Smooth muscle cell (in vitro differentiated cells): ENCODE measurements around the gene SMAP1. TPM values are rescaled to one million over a fixed set of nuclear protein-coding genes. Genes with fewer than 3 reads are reported as not detected.

ENCODE experiments used
- DNase-seq: peaks from one replicate; lab custom pipeline; 2025; ENCODE audit not compliant: unreplicated experiment; lab: John Stamatoyannopoulos, UW
- H2AFZ ChIP-seq: fragments of 200-600 bp; sonication (generic); 2 replicates; pipeline ENCODE4 v1.6.0; 2016; ENCODE audit warnings: antibody characterized with exemption, low read depth, mild to moderate bottlenecking
- H3F3A ChIP-seq: fragments of 200-600 bp; sonication (generic); 2 replicates; pipeline ENCODE4 v1.6.0; 2017; ENCODE audit warnings: antibody characterized with exemption, low read depth
- H3K27ac ChIP-seq: fragments of 200-600 bp; sonication (generic); 2 replicates; pipeline ENCODE4 v1.5.1; 2016; ENCODE audit warnings: low read depth, mild to moderate bottlenecking
- H3K27me3 ChIP-seq: fragments of 200-600 bp; sonication (generic); 2 replicates; pipeline ENCODE4 v1.6.1; 2016; ENCODE audit warnings: low read depth, mild to moderate bottlenecking
- H3K36me3 ChIP-seq: fragments of 200-600 bp; sonication (generic); 2 replicates; pipeline ENCODE4 v1.5.1; 2016; ENCODE audit warnings: low read depth
- H3K4me1 ChIP-seq: fragments of 200-600 bp; sonication (generic); 2 replicates; pipeline ENCODE4 v1.5.1; 2016; ENCODE audit warnings: low read depth
- H3K4me2 ChIP-seq: fragments of 200-600 bp; sonication (generic); 2 replicates; pipeline ENCODE4 v1.6.0; 2016; ENCODE audit warnings: mild to moderate bottlenecking
- H3K4me3 ChIP-seq: fragments of 200-600 bp; sonication (generic); 2 replicates; pipeline ENCODE4 v1.5.1; 2016; ENCODE audit warnings: mild to moderate bottlenecking
- H3K79me2 ChIP-seq: fragments of 200-600 bp; sonication (generic); 2 replicates; pipeline ENCODE4 v1.6.0; 2016; ENCODE audit warnings: low read depth, mild to moderate bottlenecking
- H3K9ac ChIP-seq: fragments of 200-600 bp; sonication (generic); 2 replicates; pipeline ENCODE4 v1.6.0; 2016; ENCODE audit warnings: low read depth
- H3K9me3 ChIP-seq: fragments of 200-600 bp; sonication (generic); replicated peaks from 2 replicates; pipeline ENCODE4 v1.5.1; 2016; ENCODE audit warnings: low read depth
- H4K20me1 ChIP-seq: fragments of 200-600 bp; sonication (generic); 2 replicates; pipeline ENCODE4 v1.6.0; 2016; ENCODE audit warnings: low read depth
- CTCF ChIP-seq: fragments of 200-600 bp; sonication (generic); IDR thresholded peaks from 2 replicates; pipeline ENCODE4 v1.5.1; 2017; ENCODE audit warnings: borderline replicate concordance, mild to moderate bottlenecking, antibody characterized with exemption; ENCODE audit not compliant: insufficient read depth, poor library complexity, severe bottlenecking
- WGBS: methylation state at CpG from one replicate; pipeline ENCODE4 v1.1.7; 2016; ENCODE audit warnings: low lambda C conversion rate; 5-methylcytosine and 5-hydroxymethylcytosine counted together
- polyA plus RNA-seq: library from polyadenylated mRNA; unstranded; fragments of >200 nt; fragmentation: Nextera tagmentation; extraction: Ambion mirVana; gene quantifications from 2 replicates; pipeline ENCODE4 v1.2.1, GENCODE V29; 2016
- total RNA-seq: library from RNA; depleted of rRNA; stranded (reverse); fragments of >200 nt; gene quantifications from 2 replicates; pipeline ENCODE4 v1.2.3, GENCODE V29; 2014

Gene SMAP1
- total RNA-seq, result 39.8 and 41.7 TPM in 2 replicates
- 21.7 and 22.7 TPM in 2 replicates for polyA plus RNA-seq

DNA sequence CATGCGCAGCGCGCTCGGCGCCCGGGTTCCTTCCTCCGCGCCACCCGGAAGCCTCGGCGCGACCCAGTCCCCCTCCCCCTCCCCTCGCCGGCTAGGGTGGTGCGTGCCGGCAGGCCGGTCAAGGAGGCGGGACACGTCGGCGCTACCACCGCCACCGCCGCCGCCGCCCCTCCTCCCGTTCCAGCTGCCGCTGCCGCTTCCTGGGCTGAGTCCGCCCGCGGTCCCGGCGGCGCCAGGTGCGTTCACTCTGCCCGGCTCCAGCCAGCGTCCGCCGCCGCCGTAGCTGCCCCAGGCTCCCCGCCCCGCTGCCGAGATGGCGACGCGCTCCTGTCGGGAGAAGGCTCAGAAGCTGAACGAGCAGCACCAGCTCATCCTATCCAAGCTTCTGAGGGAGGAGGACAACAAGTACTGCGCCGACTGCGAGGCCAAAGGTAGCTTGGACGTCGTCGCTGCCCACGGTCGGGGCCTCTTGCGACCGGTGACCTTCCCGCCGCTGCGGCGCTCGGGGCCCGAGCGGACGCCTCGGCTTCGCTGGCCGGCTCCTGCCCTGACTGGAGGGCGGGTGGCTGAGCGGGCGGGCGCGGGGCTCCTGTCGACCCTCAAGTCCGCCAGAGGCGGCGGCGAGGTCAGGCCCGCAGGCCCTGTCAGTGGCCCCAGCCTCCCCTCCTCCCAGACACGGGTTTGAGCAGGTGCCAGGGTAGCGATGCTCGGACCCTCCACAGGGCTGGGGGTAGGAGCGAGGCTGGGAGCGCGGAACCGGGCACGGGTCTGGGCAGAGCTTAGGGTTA is at the start of gene SMAP1:
Gene SMAP1 (plus strand): TSS at position 173 of the 788 bp plus-strand sequence. CDS start 141 bp downstream, at position 314.
- no peaks in the 10 kb centered on the region for H3K36me3 ChIP-seq
- under 1% methylated on average over 60 of the region's 90 CpGs for WGBS
- peak within 1 kb of the TSS; percentile 94 for H3K4me3 ChIP-seq
- H3K4me2 ChIP-seq, result peak within 1 kb of the TSS; percentile 96
- H3K9me3 ChIP-seq, result no peaks in the 10 kb centered on the region
- peaks cover 51% of the 10 kb centered on the region for H3K79me2 ChIP-seq
- peaks cover 40% of the 10 kb centered on the region for H4K20me1 ChIP-seq
- no peak for TF ChIP-seq CTCF
- peak; percentile 82 for DNase-seq
- H3K27me3 ChIP-seq, result no peaks in the 10 kb centered on the region
- H3K27ac ChIP-seq, result peak within 1 kb of the TSS; percentile 80
- peaks cover 22% of the 10 kb centered on the region for H3K4me1 ChIP-seq
- H3K9ac ChIP-seq, result peak within 1 kb of the TSS; percentile 81
- H2AFZ ChIP-seq, result peak within 1 kb of the TSS; percentile 98
- no peaks in the 10 kb centered on the region for H3F3A ChIP-seq

- no peak for TF ChIP-seq CTCF
- Histone ChIP-seq H3K4me3 (no peak overlapping the region), H4K20me1 (no peaks in the 10 kb centered on the region), H3K4me1 (no peaks in the 10 kb centered on the region), H3K36me3 (no peaks in the 10 kb centered on the region), H3K27me3 (no peaks in the 10 kb centered on the region), H3K9me3 (no peaks in the 10 kb centered on the region), H3K9ac (no peak overlapping the region), H3K27ac (no peak overlapping the region), H3F3A (no peaks in the 10 kb centered on the region), H2AFZ (no peak overlapping the region), H3K4me2 (no peak overlapping the region), H3K79me2 (no peaks in the 10 kb centered on the region)
- DNase-seq, result no peak
- 92% methylated on average over 1 of the region's 1 CpG for WGBS
Measured at GRCh38 chr6:70620746-70621145, 46.9 kb upstream of the SMAP1 start.

DNA sequence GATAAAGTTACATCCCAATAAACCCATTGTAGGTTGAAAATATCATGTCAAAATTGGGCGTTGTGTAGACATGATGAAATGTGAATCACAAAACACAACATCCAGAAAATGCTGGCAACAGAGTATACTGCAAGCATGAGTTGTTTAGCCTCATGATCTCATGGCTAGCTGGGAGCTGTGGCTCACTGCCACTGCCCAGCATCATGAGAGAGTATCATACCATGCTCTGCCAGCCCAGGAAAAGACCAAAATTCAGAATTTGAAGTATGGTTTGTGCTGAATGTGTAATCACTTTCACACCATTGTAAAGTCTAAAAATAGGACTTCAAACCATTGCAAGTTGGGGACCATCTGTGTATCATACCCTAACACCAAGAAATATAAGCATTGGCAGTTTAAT is 45.2 kb upstream of the SMAP1 start:
- H3K79me2 ChIP-seq, result no peaks in the 10 kb centered on the region
- no peak for DNase-seq
- H3K4me2 ChIP-seq, result no peak overlapping the region
- H3K9me3 ChIP-seq, result no peaks in the 10 kb centered on the region
- H3K9ac ChIP-seq, result no peak overlapping the region
- no peaks in the 10 kb centered on the region for H3K27me3 ChIP-seq
- no peak overlapping the region for H3K27ac ChIP-seq
- no peaks in the 10 kb centered on the region for H3K4me1 ChIP-seq
- no peaks in the 10 kb centered on the region for H4K20me1 ChIP-seq
- no peak for TF ChIP-seq CTCF
- H3F3A ChIP-seq, result no peaks in the 10 kb centered on the region
- 83% methylated on average over 1 of the region's 1 CpG for WGBS
- H3K36me3 ChIP-seq, result no peaks in the 10 kb centered on the region
- no peak overlapping the region for H2AFZ ChIP-seq
- H3K4me3 ChIP-seq, result no peak overlapping the region

DNA sequence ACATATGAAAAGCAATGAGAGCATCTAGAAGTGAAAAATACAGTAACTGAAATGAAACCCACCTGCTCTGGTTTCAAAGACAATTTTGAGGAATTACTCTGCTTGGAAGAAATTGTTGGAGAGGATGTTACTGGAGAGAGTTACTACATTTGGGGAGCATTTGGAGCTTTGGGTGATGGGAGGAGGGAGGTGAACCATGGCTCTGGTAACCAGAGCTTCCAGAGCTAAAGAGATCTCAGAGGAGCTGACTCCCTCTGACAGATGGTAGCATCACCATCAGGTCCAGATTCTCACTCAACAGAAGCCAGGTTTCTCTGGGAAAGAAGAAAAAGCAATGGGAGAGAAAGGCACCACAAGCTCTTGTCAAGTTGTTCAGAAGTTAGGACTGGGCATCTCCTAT is 42.2 kb upstream of the SMAP1 start:
- no peaks in the 10 kb centered on the region for H4K20me1 ChIP-seq
- no peak overlapping the region for H2AFZ ChIP-seq
- H3K9me3 ChIP-seq, result no peaks in the 10 kb centered on the region
- H3K27ac ChIP-seq, result no peak overlapping the region
- no peaks in the 10 kb centered on the region for H3K79me2 ChIP-seq
- H3K27me3 ChIP-seq, result no peaks in the 10 kb centered on the region
- H3K4me3 ChIP-seq, result no peak overlapping the region
- no peak overlapping the region for H3K9ac ChIP-seq
- no peaks in the 10 kb centered on the region for H3K4me1 ChIP-seq
- TF ChIP-seq CTCF, result no peak
- no peaks in the 10 kb centered on the region for H3K36me3 ChIP-seq
- no peaks in the 10 kb centered on the region for H3F3A ChIP-seq
- no peak for DNase-seq
- H3K4me2 ChIP-seq, result no peak overlapping the region
